GM19467 (cell line): Measurements from ENCODE around the gene AGPS.
"Not testable (repeated sequence)": the region's sequence is repeated elsewhere in the genome, so short reads cannot be mapped to it uniquely, and the experiment has no call there.

ENCODE experiments used
- ATAC-seq: cut with Tn5 transposase; IDR thresholded peaks from one replicate; pipeline ENCODE4 v1.9.1; 2021; ENCODE audit warnings: mild to moderate bottlenecking, moderate library complexity; ENCODE audit not compliant: unreplicated experiment

The AGPS gene

GRCh38 chr2:177413703-177414102 lies 21.1 kb downstream of the AGPS start:
- ATAC-seq = no peak

DNA sequence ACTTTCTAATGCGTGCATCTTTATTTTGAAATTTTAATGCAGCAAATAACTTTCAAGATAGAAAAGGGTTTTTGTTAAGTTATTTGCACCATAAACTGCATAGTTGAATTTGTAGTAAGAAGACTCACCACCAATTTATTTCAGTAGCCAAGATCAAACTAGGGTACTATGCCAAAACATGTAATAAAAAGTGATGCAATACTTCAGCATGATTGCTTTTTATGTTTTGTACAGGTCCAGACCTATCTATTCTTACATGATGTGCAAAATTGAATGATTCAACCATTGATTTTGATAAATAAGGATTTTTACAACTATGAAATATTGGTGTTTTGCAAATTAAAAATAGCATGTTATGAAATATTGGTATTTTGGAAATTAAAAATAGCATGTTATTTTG lies 26.7 kb downstream of the AGPS start:
- ATAC-seq = no peak

GRCh38 chr2:177422271-177422670 lies 29.7 kb downstream of the AGPS start:
- ATAC-seq = no peak

GRCh38 chr2:177424120-177424519 lies 31.5 kb downstream of the AGPS start:
- not testable (repeated sequence) for ATAC-seq

DNA sequence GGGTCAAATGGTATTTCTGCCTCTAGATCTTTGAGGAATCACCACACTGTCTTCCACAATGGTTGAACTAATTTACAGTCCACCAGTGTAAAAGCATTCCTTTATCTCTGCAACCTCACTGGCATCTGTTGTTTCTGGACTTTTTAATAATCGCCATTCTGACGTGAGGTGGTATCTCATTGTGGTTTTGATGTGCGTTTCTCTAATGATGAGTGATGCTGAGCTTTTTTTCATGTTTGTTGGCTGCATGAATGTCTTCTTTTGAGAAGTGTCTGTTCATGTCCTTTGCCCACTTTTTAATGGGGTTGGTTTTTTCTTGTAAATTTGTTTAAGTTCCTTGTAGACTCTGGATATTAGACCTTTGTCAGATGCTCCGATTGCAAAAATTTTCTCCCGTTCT lies 32.0 kb downstream of the AGPS start:
- ATAC-seq = not testable (repeated sequence)

GRCh38 chr2:177427316-177427715 lies 34.7 kb downstream of the AGPS start:
- ATAC-seq = no peak

GRCh38 chr2:177427936-177428335 lies 35.4 kb downstream of the AGPS start:
- not testable (repeated sequence) for ATAC-seq

GRCh38 chr2:177429688-177430325 lies 37.2 kb downstream of the AGPS start:
- ATAC-seq = no peak

- no peak for ATAC-seq
Measured at GRCh38 chr2:177430411-177430810, 37.8 kb downstream of the AGPS start.

GRCh38 chr2:177431111-177431725 lies 38.6 kb downstream of the AGPS start:
- not testable (repeated sequence) for ATAC-seq

- no peak for ATAC-seq
Measured at GRCh38 chr2:177432703-177433102, 40.1 kb downstream of the AGPS start.

- ATAC-seq = no peak
Measured at GRCh38 chr2:177433402-177433801, 40.8 kb downstream of the AGPS start.

- no peak for ATAC-seq
Measured at GRCh38 chr2:177434475-177434874, 41.9 kb downstream of the AGPS start.

DNA sequence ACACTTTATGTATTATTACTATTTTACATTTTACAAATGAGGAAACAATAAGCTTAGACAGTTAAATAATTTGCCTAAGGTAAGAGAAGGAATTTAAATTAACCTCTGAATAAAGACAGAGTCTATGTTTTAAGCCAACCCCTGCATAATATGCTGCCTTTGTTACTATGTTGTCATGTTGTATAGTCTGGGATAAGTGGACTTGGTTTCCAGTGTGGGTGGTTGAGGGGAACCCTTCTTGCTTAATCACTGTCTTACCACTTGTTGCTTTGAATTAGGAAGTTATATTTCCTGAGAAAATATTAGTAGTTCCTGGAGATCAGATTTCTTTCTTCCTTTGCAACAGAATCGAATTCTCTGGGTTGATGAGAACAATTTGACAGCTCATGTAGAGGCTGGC lies 52.6 kb downstream of the AGPS start:
- no peak for ATAC-seq

GRCh38 chr2:177448031-177448430 lies 55.5 kb downstream of the AGPS start:
- no peak for ATAC-seq

DNA sequence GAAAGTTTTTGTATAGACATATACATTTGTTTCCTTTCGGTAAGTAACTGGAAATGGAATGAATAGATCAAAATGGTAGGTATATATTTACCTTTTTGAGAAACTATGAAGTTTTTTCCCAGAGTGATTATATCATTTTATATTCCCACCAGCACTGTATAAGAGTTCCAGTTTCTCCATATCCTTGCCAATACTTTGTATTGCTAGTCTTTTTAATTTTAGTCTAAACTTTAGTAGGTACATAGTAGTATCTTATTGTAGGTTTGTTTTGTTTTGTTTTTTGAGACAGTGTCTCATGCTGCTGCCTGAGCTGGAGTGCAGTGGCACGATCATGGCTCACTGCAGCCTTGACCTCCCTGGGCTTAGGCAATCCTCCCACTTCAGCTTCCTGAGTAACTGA lies 56.6 kb downstream of the AGPS start:
- ATAC-seq = no peak

- ATAC-seq = no peak
Measured at GRCh38 chr2:177455187-177455586, 62.6 kb downstream of the AGPS start.

DNA sequence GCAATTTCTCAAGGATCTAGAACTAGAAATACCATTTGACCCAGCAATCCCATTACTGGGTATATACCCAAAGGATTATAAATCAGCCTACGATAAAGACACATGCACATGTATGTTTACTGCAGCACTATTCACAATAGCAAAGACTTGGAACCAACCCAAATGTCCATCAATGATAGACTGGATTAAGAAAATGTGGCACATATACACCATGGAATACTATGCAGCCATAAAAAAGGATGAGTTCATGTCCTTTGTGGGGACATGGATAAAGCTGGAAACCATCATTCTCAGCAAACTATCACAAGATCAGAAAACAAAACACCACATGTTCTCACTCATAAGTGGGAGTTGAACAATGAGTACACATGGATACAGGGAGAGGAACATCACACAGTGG lies 67.2 kb downstream of the AGPS start:
- ATAC-seq = not testable (repeated sequence)

DNA sequence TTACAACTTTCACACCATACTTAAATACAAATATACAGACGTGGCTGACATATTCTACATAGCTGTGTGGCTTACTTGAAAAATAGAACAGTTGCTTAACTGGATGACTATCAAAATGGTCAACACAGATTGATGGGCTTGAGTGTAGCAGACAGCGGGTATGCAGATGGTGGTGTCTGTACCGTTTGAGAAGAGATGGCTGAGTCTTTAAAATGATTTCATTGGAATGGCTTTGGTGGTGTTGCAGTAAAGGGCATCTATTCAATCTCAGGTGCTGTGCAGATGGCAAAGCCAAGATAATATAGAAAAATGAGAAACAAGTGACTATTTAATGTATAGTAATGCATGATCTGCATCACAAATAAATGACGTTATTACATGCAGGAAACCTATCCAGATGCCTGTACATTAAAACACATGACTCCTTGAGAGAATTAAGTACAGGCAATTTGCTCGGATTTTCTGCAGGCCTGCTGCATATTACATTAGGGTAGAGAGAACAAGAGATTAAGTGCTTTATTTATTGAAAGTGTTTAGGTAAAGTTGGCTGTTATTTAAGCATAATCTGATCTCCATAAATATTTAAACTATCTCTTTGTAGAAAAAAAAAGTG lies 68.5 kb downstream of the AGPS start:
- ATAC-seq = no peak

DNA sequence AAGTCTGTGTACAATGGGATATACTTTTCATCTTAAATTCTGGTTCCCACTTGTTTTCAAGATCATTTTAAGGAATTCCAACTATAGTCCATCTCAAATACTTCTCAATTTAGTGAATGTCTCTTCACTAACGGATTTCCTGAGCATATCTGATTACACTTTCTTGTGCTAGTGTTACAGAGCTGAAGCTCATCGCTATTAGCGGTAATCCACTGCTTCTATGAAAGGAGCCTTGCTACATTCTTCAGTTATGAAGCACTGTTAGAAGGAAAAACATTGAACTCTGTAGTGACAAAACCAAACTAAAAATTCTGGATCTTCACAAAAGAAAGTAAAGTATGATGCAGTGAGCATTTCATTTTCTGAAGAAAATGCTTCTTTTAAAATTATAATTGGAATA lies 72.0 kb downstream of the AGPS start:
- ATAC-seq = no peak

DNA sequence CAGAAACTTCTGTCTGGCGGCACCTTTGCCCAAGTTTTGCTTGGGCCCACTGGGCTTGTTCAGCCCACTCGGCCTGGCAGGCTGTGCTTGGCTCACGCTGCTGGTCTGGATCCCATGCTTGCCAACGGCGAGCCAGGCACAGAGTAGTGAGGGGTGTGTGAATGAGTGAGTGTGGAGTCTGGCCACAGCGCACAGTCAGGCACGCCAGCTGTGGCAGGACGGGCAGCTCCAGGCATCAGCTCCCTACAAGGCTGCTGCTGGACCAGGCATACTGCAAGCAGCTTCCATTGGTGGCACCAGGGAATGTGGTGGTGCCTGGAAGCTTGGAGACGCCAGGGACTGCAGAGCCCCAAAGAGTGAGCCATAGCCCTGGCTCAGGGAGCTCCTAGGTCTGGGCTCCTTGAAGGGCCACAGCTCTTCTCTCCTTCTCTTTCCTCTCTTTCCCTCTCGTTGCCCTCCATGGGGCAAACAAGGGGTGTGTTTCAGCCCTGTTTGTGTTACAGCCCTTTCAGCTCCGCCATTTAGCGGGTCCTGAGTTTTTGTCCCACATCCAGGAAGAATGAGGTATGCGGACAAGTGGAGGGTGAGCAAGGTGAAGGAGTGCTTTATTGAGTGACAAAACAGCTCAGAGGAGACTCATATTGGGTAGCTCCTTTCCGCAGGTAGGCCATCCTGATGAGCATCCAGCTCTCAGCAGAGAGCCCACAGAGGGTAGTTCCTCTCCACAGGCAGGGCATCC lies 73.0 kb downstream of the AGPS start:
- no peak for ATAC-seq
